Body of pancreas (tissue), 4 donors: ENCODE measurements around the gene ASAP2. TPM values are rescaled to one million over a fixed set of nuclear protein-coding genes. Genes with fewer than 3 reads are reported as not detected.

Experiments used
- ATAC-seq: fragments of 150-250 bp; one replicate; pipeline ENCODE4 v1.9.1; 2016
- DNase-seq, 4 donors: peaks; one replicate each; pipeline ENCODE4 v3.0.0-alpha.2; 2019
- H3K27ac ChIP-seq, 4 donors: fragments of 200-600 bp; sonication (generic); 1 replicate in 3 of 4; 2 replicates in 1 of 4; pipeline versions ENCODE4 v1.5.1 to v1.6.1; 2016 to 2019; ENCODE audit warnings: mild to moderate bottlenecking in 1 of 4, mixed read lengths in 1 of 4, moderate library complexity in 1 of 4
- H3K27me3 ChIP-seq, 2 donors: fragments of 200-600 bp; sonication (generic); one replicate each; pipeline ENCODE4 v1.6.0; 2016; ENCODE audit warnings: mild to moderate bottlenecking in 1 of 2
- H3K36me3 ChIP-seq, 2 donors: fragments of 200-600 bp; sonication (generic); replicated peaks in 1 of 2; 2 replicates each; pipeline ENCODE4 v1.5.1; 2016; ENCODE audit warnings: low read depth in 2 of 2; ENCODE audit not compliant: insufficient read depth in 1 of 2
- H3K4me1 ChIP-seq: fragments of 200-600 bp; sonication (generic); one replicate; pipeline ENCODE4 v1.6.0; 2016
- H3K4me3 ChIP-seq, 2 donors: fragments of 200-600 bp; sonication (generic); 1 replicate in 1 of 2; 2 replicates in 1 of 2; pipeline ENCODE4 v1.5.1; 2016 to 2019
- H3K9me3 ChIP-seq, 3 donors: fragments of 200-600 bp; sonication (generic); 1 replicate in 2 of 3; 2 replicates in 1 of 3; pipeline ENCODE4 v1.5.1; 2016
- CTCF ChIP-seq, 7 experiments: fragments of 450-650 bp in 4 of 7; fragments of 200-600 bp in 3 of 7; sonication (generic) in 3 of 7; IDR thresholded peaks; one replicate each; pipeline ENCODE4 v1.5.1; 2016 to 2019; ENCODE audit warnings: antibody characterized with exemption in 7 of 7
- POLR2A ChIP-seq, 3 donors: fragments of 450-650 bp; IDR thresholded peaks; one replicate each; pipeline ENCODE4 v1.6.1; 2016; ENCODE audit warnings: antibody characterized with exemption in 3 of 3, mild to moderate bottlenecking in 2 of 3
- WGBS, 2 donors: methylation state at CpG; one replicate each; pipeline ENCODE4 v1.1.5; 2017; 5-methylcytosine and 5-hydroxymethylcytosine counted together
- intact Hi-C: fragments of 100-400 bp; cut with DNase I; formaldehyde crosslinking; loops from one replicate; pipeline ENCODE4 v1.15.1; 2023
- total RNA-seq, 2 donors: library from RNA; depleted of rRNA; stranded (reverse); fragments of >200 nt; gene quantifications; one replicate each; pipeline ENCODE4 v1.1.0, GENCODE V29; 2016

The ASAP2 gene
- total RNA-seq, 2 donors from 2014 or later, result 12.5 to 23.7 TPM

GRCh38 chr2:9229470-9229820 is 22.8 kb downstream of the ASAP2 start:
- ATAC-seq, result no peak
- Histone ChIP-seq H3K9me3 (no peaks in the 10 kb centered on the region), H3K27ac (no peak overlapping the region), H3K36me3 (no peaks in the 10 kb centered on the region), H3K4me3 (no peak overlapping the region), H3K4me1 (peaks cover 25% of the 10 kb centered on the region), H3K27me3 (no peaks in the 10 kb centered on the region)
- intact Hi-C loops, result no loop called here
- 79 to 88% methylated on average over 6 of the region's 6 CpGs for WGBS, 2 donors
- no peak for DNase-seq
- TF ChIP-seq CTCF (IDR thresholded peaks at IDR 0.05) (no peak), POLR2A (IDR thresholded peaks at IDR 0.05) (no peak)

GRCh38 chr2:9230051-9230802 is 23.6 kb downstream of the ASAP2 start:
- no peak for TF ChIP-seq CTCF (IDR thresholded peaks at IDR 0.05)
- TF ChIP-seq POLR2A (IDR thresholded peaks at IDR 0.05), result no peak
- ATAC-seq (peak; percentile 30), DNase-seq (peak in 1 of 4 donors; percentile 24)
- Histone ChIP-seq H3K27ac (no peak overlapping the region), H3K4me3 (no peak overlapping the region), H3K36me3 (no peaks in the 10 kb centered on the region), H3K9me3 (no peaks in the 10 kb centered on the region), H3K4me1 (peaks cover 33% of the 10 kb centered on the region), H3K27me3 (no peaks in the 10 kb centered on the region)
- WGBS, 2 donors, result 51 to 58% methylated on average over 5 to 9 of the region's 9 CpGs
- intact Hi-C loops, result no loop called here

GRCh38 chr2:9230881-9231280 is 24.3 kb downstream of the ASAP2 start:
- no peaks in the 10 kb centered on the region for H3K9me3 ChIP-seq
- peaks cover 36% of the 10 kb centered on the region for H3K4me1 ChIP-seq
- DNase-seq (peak in 1 of 4 donors; percentile 31), ATAC-seq (no peak)
- intact Hi-C loops, result no loop called here
- TF ChIP-seq POLR2A (IDR thresholded peaks at IDR 0.05) (no peak), CTCF (IDR thresholded peaks at IDR 0.05) (no peak)
- no peak overlapping the region for H3K4me3 ChIP-seq
- WGBS, 2 donors, result 25 to 44% methylated on average over 3 to 4 of the region's 4 CpGs
- no peaks in the 10 kb centered on the region for H3K36me3 ChIP-seq
- H3K27me3 ChIP-seq, result no peaks in the 10 kb centered on the region
- H3K27ac ChIP-seq, result peak overlapping the region in 2 of 4 donors; percentile 14 to 27

- 89 to 92% methylated on average over 5 to 14 of the region's 14 CpGs for WGBS, 2 donors
- ATAC-seq (no peak), DNase-seq (no peak)
- peaks cover 36% of the 10 kb centered on the region for H3K4me1 ChIP-seq
- H3K27ac ChIP-seq, result peak overlapping the region in 2 of 4 donors; percentile 14 to 27
- no peak for TF ChIP-seq POLR2A (IDR thresholded peaks at IDR 0.05)
- no peak for TF ChIP-seq CTCF (IDR thresholded peaks at IDR 0.05)
- H3K9me3 ChIP-seq, result no peaks in the 10 kb centered on the region
- no peaks in the 10 kb centered on the region for H3K27me3 ChIP-seq
- no peak overlapping the region for H3K4me3 ChIP-seq
- H3K36me3 ChIP-seq, result no peaks in the 10 kb centered on the region
- intact Hi-C loops, result no loop called here
Measured at GRCh38 chr2:9231291-9232165, 24.9 kb downstream of the ASAP2 start.
